GM20000 (cell line): ENCODE measurements around the gene KCTD10.
"Not testable (repeated sequence)": the region's sequence is repeated elsewhere in the genome, so short reads cannot be mapped to it uniquely, and the experiment has no call there.

Source experiments
- DNase-seq: peaks from one replicate; pipeline ENCODE4 v3.0.0; 2012; ENCODE audit warnings: low spot score
- CTCF ChIP-seq: IDR thresholded peaks from 2 replicates; pipeline ENCODE4 v1.5.1; 2012; ENCODE audit warnings: mild to moderate bottlenecking, control low read depth; ENCODE audit errors: extremely low read depth, missing control alignments

The KCTD10 gene

GRCh38 chr12:109418848-109419480, 58.1 kb downstream of the KCTD10 start:
- no peak for DNase-seq
- no peak for TF ChIP-seq CTCF

- not testable (repeated sequence) for DNase-seq
Measured at GRCh38 chr12:109406147-109406546, 71.0 kb downstream of the KCTD10 start.

GRCh38 chr12:109404841-109405240, 72.3 kb downstream of the KCTD10 start:
- not testable (repeated sequence) for DNase-seq
